Measurements from ENCODE around the gene APOF. TPM values are rescaled to one million over a fixed set of nuclear protein-coding genes. Genes with fewer than 3 reads are reported as not detected.

Gene APOF
- total and polyA plus RNA-seq, 10 of the 15 experiments (the other 5 are each of a cell fraction or from before 2014, with no cell fraction given) = 0.04 to 0.19 (median 0.11) TPM; not detected in 5

GRCh38 chr12:56337753-56338251 is 24.9 kb downstream of the APOF start (continued):
- no peak for TF ChIP-seq RB1 (IDR thresholded peaks at IDR 0.05; ENCODE audit: borderline replicate concordance)

GRCh38 chr12:56336361-56337167 is 26.1 kb downstream of the APOF start:
- DNase-seq (ENCODE audit: low read depth, low spot score) (peak; percentile 35), ATAC-seq (0 out of 3 replicates have a peak, but pooled peaks have one; percentile 2), FAIRE-seq (peak; percentile 71)
- RAD21 ChIA-PET (ENCODE audit: unreplicated experiment) = interaction anchor here (0.7 to 4.6 kb wide), 3 partner anchors 23 to 691 kb away, joined by 3 to 47 read pairs (median 3); partner anchors contain the start of gene STAT2
- H3K79me2 ChIP-seq (ENCODE audit: control insufficient read depth, insufficient read depth, low read length) = peaks cover 14% of the 10 kb centered on the region
- peak overlapping the region; percentile 72 for H2AFZ ChIP-seq (ENCODE audit: control insufficient read depth, low read depth, low read length)
- 61% methylated on average over 9 of the region's 9 CpGs for WGBS (ENCODE audit: insufficient coverage, insufficient replicate concordance, low lambda C conversion rate, missing lambda C conversion rate)
- peak overlapping the region; percentile 72 for H3K27ac ChIP-seq (ENCODE audit: control insufficient read depth, insufficient read depth)
- BruUV-seq (replicated peaks) = no TSS peak
- no peaks in the 10 kb centered on the region for H4K20me1 ChIP-seq (ENCODE audit: control insufficient read depth, insufficient read depth)
- peaks cover 0 to 4% of the 10 kb centered on the region in 2 experiments; a peak in 2 of 4 replicates for H3K36me3 ChIP-seq (ENCODE audit: control insufficient read depth in 2 of 2, insufficient read depth in 2 of 2, low read length in 1 of 2)
- no peak overlapping the region for H3K9ac ChIP-seq (ENCODE audit: control insufficient read depth, insufficient read depth, low read length)
- POLR2A ChIA-PET = interaction anchor here (0.5 to 11.4 kb wide), 15 partner anchors 10 to 1837 kb away, joined by 3 to 140 read pairs (median 4); partner anchors contain the start of genes APOF, CNPY2, PA2G4 and STAT2
- no peak overlapping the region for H3K4me3 ChIP-seq
- peak overlapping the region; percentile 61; the same call in 1 of the 2 replicates for H3K4me2 ChIP-seq (ENCODE audit: control insufficient read depth, insufficient read depth)
- intact Hi-C loops (cut with micrococcal nuclease; ENCODE audit: unreplicated experiment) (no loop called here), in situ Hi-C loops (cut with MboI) (no loop called here)
- H3K9me3 ChIP-seq (replicated peaks; ENCODE audit: control insufficient read depth, insufficient read depth, low read length) = no peaks in the 10 kb centered on the region
- H3K4me1 ChIP-seq (ENCODE audit: control insufficient read depth, insufficient read depth, low read length) = peaks cover 30% of the 10 kb centered on the region
- H3K27me3 ChIP-seq (replicated peaks in 1 of 2; ENCODE audit: control insufficient read depth in 2 of 2, insufficient read depth in 2 of 2, low read length in 1 of 2) = no peaks in the 10 kb centered on the region
- SMC1A ChIA-PET (ENCODE audit: uncharacterized antibody, unreplicated experiment) = interaction anchor here (0.9 to 2.7 kb wide), 5 partner anchors 9 to 127 kb away, joined by 4 to 22 read pairs (median 5); partner anchors contain the start of genes STAT2 and TIMELESS
- CTCF ChIA-PET = interaction anchor here (0.6 to 3.6 kb wide), 5 partner anchors 8 to 132 kb away, joined by 3 to 21 read pairs (median 3); partner anchors contain the start of genes APOF, SPRYD4 and STAT2
- TF ChIP-seq SMAD1 (IDR thresholded peaks at IDR 0.05; ENCODE audit: low read depth, partially characterized antibody) (no peak), SIX5 (IDR thresholded peaks at IDR 0.05; ENCODE audit: low read depth, low read length, severe bottlenecking) (no peak), MEF2A (IDR thresholded peaks at IDR 0.05; ENCODE audit: insufficient read depth, low read depth, low read length) (0 out of 2 replicates have a peak, but pooled peaks have one; percentile 30), POLR2AphosphoS5 (IDR thresholded peaks at IDR 0.05; ENCODE audit: low read length) (no peak; the same call in 1 of the 2 replicates), TARDBP (IDR thresholded peaks at IDR 0.05; ENCODE audit: borderline replicate concordance) (no peak), POU2F2 (IDR thresholded peaks at IDR 0.05; ENCODE audit: borderline replicate concordance, low read depth, low read length) (peak; percentile 93; the same call in 2 of the 3 replicates), ETV6 (conservative IDR thresholded peaks at IDR 0.05 in 1 of 2, IDR thresholded peaks at IDR 0.05 in 1 of 2; ENCODE audit: borderline replicate concordance in 1 of 2, low read depth in 1 of 2) (0 out of 4 replicates have a peak, but pooled peaks of 1 of the 2 experiments have one; percentile 20), IKZF1 (conservative IDR thresholded peaks at IDR 0.05) (peak; percentile 76), RELB (IDR thresholded peaks at IDR 0.05; ENCODE audit: low read depth) (0 out of 2 replicates have a peak, but pooled peaks have one; percentile 24), IRF4 (IDR thresholded peaks at IDR 0.05; ENCODE audit: low read depth, low read length) (0 out of 2 replicates have a peak, but pooled peaks have one; percentile 29), BCL3 (IDR thresholded peaks at IDR 0.05; ENCODE audit: borderline replicate concordance, insufficient read depth, low read depth, low read length, poor library complexity, severe bottlenecking) (no peak), CBX5 (IDR thresholded peaks at IDR 0.05; ENCODE audit: low read depth) (no peak), IKZF2 (IDR thresholded peaks at IDR 0.05) (peak; percentile 70 to 74; a peak in 3 of 4 replicates), FOXK2 (IDR thresholded peaks at IDR 0.05) (no peak), EED (IDR thresholded peaks at IDR 0.05; ENCODE audit: low read depth) (peak; percentile 86), CHD4 (IDR thresholded peaks at IDR 0.05) (no peak), SPI1 (IDR thresholded peaks at IDR 0.05; ENCODE audit: borderline replicate concordance, insufficient read depth, low read depth, low read length) (peak; percentile 69; the same call in 1 of the 2 replicates)
